K562 (cell line): ENCODE results near the gene DIRAS1. TPM values are rescaled to one million over a fixed set of nuclear protein-coding genes. Genes with fewer than 3 reads are reported as not detected.
A peak's percentile ranks its signal among the peaks of the same experiment; 100 is the strongest.

ENCODE experiments used
- FOXK2 ChIP-seq, 2 experiments: fragments of 450-650 bp; IDR thresholded peaks in 1 of 2; conservative IDR thresholded peaks in 1 of 2; 2 replicates each; pipeline ENCODE4 v1.6.1; 2016; ENCODE audit warnings: low read depth in 2 of 2, mild to moderate bottlenecking in 1 of 2
- GABPA ChIP-seq: fragments of 200-800 bp; sonication (Bioruptor generic); conservative IDR thresholded peaks from 2 replicates; pipeline ENCODE4 v1.6.1; 2016; ENCODE audit warnings: low read depth, missing genetic modification characterization, missing compliant biosample characterization
- HMGN3 ChIP-seq: IDR thresholded peaks from 2 replicates; pipeline ENCODE4 v1.6.1; 2011; ENCODE audit warnings: borderline replicate concordance, low read depth, mild to moderate bottlenecking, mixed read lengths, low read length; ENCODE audit not compliant: insufficient read length; ENCODE audit errors: extremely low read depth
- PHF20 ChIP-seq: fragments of 450-650 bp; IDR thresholded peaks from 2 replicates; pipeline ENCODE4 v1.6.1; 2018; ENCODE audit not compliant: partially characterized antibody
- RFX7 ChIP-seq: fragments of 250-450 bp; sonication (Bioruptor Pico); IDR thresholded peaks from 2 replicates; pipeline ENCODE4 v1.5.1; 2021; ENCODE audit warnings: mild to moderate bottlenecking
- STAG1 ChIP-seq: sonication (generic); formaldehyde crosslinking; IDR thresholded peaks from 2 replicates; pipeline ENCODE4 v1.5.0; 2020; ENCODE audit warnings: missing genetic modification reagents, borderline replicate concordance
- ZBTB7A ChIP-seq: IDR thresholded peaks from 2 replicates; pipeline ENCODE4 v1.6.1; 2011; ENCODE audit warnings: low read depth, mild to moderate bottlenecking, low read length, moderate library complexity, borderline replicate concordance; ENCODE audit not compliant: control insufficient read depth
- polyA plus RNA-seq, 8 experiments: library from polyadenylated mRNA; depleted of rRNA in 4 of 8; stranded (reverse) in 5 of 8; unstranded in 3 of 8; fragments of >200 nt; fragmentation: Nextera tagmentation in 2 of 8; fragmentation: Illumina TruSeq in 1 of 8; extraction: Ambion mirVana in 2 of 8; extraction: Trizol in 1 of 8; gene quantifications; 2 replicates each; pipeline versions ENCODE4 v1.2.1 to v1.2.3, GENCODE V29; 2011 to 2014; ENCODE audit warnings: inconsistent platforms in 1 of 8, missing spikeins in 1 of 8
- total RNA-seq, 7 experiments: library from RNA; depleted of rRNA in 6 of 7; stranded (reverse); fragments of >200 nt in 6 of 7; fragmentation: Illumina TruSeq in 2 of 7; extraction: Trizol in 2 of 7; gene quantifications; 2 replicates each; pipeline versions ENCODE4 v1.2.1 to v1.2.3, GENCODE V29; 2011 to 2021; ENCODE audit warnings: low replicate concordance in 1 of 7
- TF ChIP-seq, protein P1 (sequence below): fragments of 250-450 bp; sonication (Bioruptor Pico); IDR thresholded peaks from 2 replicates; pipeline ENCODE4 v1.9.0; 2021; ENCODE audit warnings: mild to moderate bottlenecking, inconsistent platforms
- TF ChIP-seq, protein P2 (sequence below): sonication (generic); formaldehyde crosslinking; IDR thresholded peaks from 2 replicates; pipeline ENCODE4 v1.8.0; 2022; ENCODE audit warnings: missing genetic modification reagents, mild to moderate bottlenecking, borderline replicate concordance

The DIRAS1 gene
- total and polyA plus RNA-seq, 9 of the 15 experiments (the other 6 are each of a cell fraction or from before 2014, with no cell fraction given), result 0.11 to 12.0 (median 2.9) TPM

DNA sequence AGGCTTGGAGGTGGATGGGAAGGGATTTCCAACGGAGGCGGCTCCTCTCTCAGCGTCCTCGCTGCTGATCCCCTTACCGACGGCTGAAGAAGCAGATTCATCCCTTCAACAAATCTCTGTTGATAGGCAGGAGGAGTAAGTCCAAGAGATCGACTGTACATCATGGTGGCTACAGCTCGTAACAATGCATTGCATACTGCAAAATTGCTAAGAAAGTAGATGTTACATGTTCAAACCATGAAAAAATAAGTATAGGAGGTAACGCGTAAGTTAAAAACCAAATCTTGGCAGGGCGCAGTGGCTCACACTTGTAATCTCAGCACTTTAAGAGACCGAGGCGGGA, 19.1 kb upstream of the DIRAS1 start (continued):
- TF ChIP-seq, protein P1, sequence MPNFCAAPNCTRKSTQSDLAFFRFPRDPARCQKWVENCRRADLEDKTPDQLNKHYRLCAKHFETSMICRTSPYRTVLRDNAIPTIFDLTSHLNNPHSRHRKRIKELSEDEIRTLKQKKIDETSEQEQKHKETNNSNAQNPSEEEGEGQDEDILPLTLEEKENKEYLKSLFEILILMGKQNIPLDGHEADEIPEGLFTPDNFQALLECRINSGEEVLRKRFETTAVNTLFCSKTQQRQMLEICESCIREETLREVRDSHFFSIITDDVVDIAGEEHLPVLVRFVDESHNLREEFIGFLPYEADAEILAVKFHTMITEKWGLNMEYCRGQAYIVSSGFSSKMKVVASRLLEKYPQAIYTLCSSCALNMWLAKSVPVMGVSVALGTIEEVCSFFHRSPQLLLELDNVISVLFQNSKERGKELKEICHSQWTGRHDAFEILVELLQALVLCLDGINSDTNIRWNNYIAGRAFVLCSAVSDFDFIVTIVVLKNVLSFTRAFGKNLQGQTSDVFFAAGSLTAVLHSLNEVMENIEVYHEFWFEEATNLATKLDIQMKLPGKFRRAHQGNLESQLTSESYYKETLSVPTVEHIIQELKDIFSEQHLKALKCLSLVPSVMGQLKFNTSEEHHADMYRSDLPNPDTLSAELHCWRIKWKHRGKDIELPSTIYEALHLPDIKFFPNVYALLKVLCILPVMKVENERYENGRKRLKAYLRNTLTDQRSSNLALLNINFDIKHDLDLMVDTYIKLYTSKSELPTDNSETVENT, result 0 out of 2 replicates have a peak, but pooled peaks have one; percentile 10
- TF ChIP-seq PHF20 (no peak), GABPA (tag) (peak; percentile 78), RFX7 (CRISPR knock-in tag) (no peak), STAG1 (CRISPR knock-in tag) (peak; percentile 32; the same call in 1 of the 2 replicates), ZBTB7A (no peak), HMGN3 (no peak), FOXK2 (conservative IDR thresholded peaks at IDR 0.05 in 1 of 2, IDR thresholded peaks at IDR 0.05 in 1 of 2; ENCODE audit: low read depth in 2 of 2) (0 out of 4 replicates have a peak, but pooled peaks of 1 of the 2 experiments have one; percentile 6)
- TF ChIP-seq, protein P2, sequence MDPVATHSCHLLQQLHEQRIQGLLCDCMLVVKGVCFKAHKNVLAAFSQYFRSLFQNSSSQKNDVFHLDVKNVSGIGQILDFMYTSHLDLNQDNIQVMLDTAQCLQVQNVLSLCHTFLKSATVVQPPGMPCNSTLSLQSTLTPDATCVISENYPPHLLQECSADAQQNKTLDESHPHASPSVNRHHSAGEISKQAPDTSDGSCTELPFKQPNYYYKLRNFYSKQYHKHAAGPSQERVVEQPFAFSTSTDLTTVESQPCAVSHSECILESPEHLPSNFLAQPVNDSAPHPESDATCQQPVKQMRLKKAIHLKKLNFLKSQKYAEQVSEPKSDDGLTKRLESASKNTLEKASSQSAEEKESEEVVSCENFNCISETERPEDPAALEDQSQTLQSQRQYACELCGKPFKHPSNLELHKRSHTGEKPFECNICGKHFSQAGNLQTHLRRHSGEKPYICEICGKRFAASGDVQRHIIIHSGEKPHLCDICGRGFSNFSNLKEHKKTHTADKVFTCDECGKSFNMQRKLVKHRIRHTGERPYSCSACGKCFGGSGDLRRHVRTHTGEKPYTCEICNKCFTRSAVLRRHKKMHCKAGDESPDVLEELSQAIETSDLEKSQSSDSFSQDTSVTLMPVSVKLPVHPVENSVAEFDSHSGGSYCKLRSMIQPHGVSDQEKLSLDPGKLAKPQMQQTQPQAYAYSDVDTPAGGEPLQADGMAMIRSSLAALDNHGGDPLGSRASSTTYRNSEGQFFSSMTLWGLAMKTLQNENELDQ (CRISPR knock-in tag), result peak; percentile 8; the same call in 1 of the 2 replicates
